Activated CD4-positive, alpha-beta memory T cell treated with anti-CD3 and anti-CD28 coated beads, Interleukin-2, amount 10 ng/mL, durations not matched to agents 7 days and 5 days (primary cell): ENCODE measurements around the gene CTNS. TPM values are rescaled to one million over a fixed set of nuclear protein-coding genes. Genes with fewer than 3 reads are reported as not detected.

ENCODE experiments used
- CTCF ChIA-PET: fragments of 350-600 bp; sonication (Branson Sonifier 250); formaldehyde crosslinking; loops from one replicate; lab custom pipeline; 2021; ENCODE audit warnings: antibody characterized with exemption, inconsistent platforms; lab: Charles Lee
- POLR2A ChIA-PET: fragments of 350-600 bp; sonication (Branson Sonifier 250); formaldehyde crosslinking; loops from one replicate; lab custom pipeline; 2021; ENCODE audit warnings: antibody characterized with exemption; lab: Charles Lee
- DNase-seq: peaks from one replicate; pipeline ENCODE4 v3.0.0-alpha.2; 2020
- H3K27ac Mint-ChIP-seq: one replicate; pipeline ENCODE4 v1.8.0; 2021; ENCODE audit warnings: mild to moderate bottlenecking, mixed read lengths
- H3K27me3 Mint-ChIP-seq: one replicate; pipeline ENCODE4 v1.8.0; 2021; ENCODE audit warnings: mixed read lengths
- H3K36me3 Mint-ChIP-seq: one replicate; pipeline ENCODE4 v1.8.0; 2021; ENCODE audit warnings: low read depth, mixed read lengths
- H3K4me1 Mint-ChIP-seq: one replicate; pipeline ENCODE4 v1.8.0; 2021; ENCODE audit warnings: mixed read lengths
- H3K4me3 Mint-ChIP-seq: one replicate; pipeline ENCODE4 v1.8.0; 2021; ENCODE audit warnings: mild to moderate bottlenecking, mixed read lengths
- H3K9me3 Mint-ChIP-seq: one replicate; pipeline ENCODE4 v1.8.0; 2021; ENCODE audit warnings: mixed read lengths
- total RNA-seq, 2 experiments: library from RNA; stranded (reverse); gene quantifications; one replicate each; pipeline ENCODE4 v1.2.3, GENCODE V29; 2021

CTNS gene
- total RNA-seq, 2 experiments from 2014 or later: 24.5 to 26.5 TPM

GRCh38 chr17:3632287-3632686, 4.3 kb upstream of the CTNS start:
- H3K9me3 Mint-ChIP-seq: no peaks in the 10 kb centered on the region
- ChIA-PET POLR2A (no interaction called here), CTCF (interaction anchor here (0.7 kb wide), 1 partner anchor 95 kb away, joined by 3 read pairs; no protein-coding TSS in a partner anchor)
- no peaks in the 10 kb centered on the region for H3K27me3 Mint-ChIP-seq
- peaks cover 18% of the 10 kb centered on the region for H3K4me1 Mint-ChIP-seq
- no peak overlapping the region for H3K4me3 Mint-ChIP-seq
- no peak for DNase-seq
- no peak overlapping the region for H3K27ac Mint-ChIP-seq
- H3K36me3 Mint-ChIP-seq: peaks cover 20% of the 10 kb centered on the region

GRCh38 chr17:3635474-3636153, 946 bp upstream of the CTNS start:
- peaks cover 45% of the 10 kb centered on the region for H3K4me1 Mint-ChIP-seq
- no peaks in the 10 kb centered on the region for H3K27me3 Mint-ChIP-seq
- DNase-seq: no peak
- no peak overlapping the region for H3K27ac Mint-ChIP-seq
- H3K9me3 Mint-ChIP-seq: no peaks in the 10 kb centered on the region
- H3K36me3 Mint-ChIP-seq: peaks cover 23% of the 10 kb centered on the region
- H3K4me3 Mint-ChIP-seq: peak overlapping the region; percentile 96
- CTCF ChIA-PET: interaction anchor here (0.9 to 4.1 kb wide), 13 partner anchors 9 to 587 kb away, joined by 3 to 25 read pairs (median 8); partner anchors contain the start of genes HASPIN, NCBP3 and P2RX5
- POLR2A ChIA-PET: interaction anchor here (0.7 to 2.3 kb wide), 9 partner anchors 8 to 822 kb away, joined by 3 to 16 read pairs (median 3); partner anchors contain the start of genes ATP2A3, EMC6 and TAX1BP3

GRCh38 chr17:3636908-3637373, 381 bp downstream of the CTNS start:
- peaks cover 55% of the 10 kb centered on the region for H3K4me1 Mint-ChIP-seq
- no peaks in the 10 kb centered on the region for H3K9me3 Mint-ChIP-seq
- peak overlapping the region; percentile 96 for H3K4me3 Mint-ChIP-seq
- H3K36me3 Mint-ChIP-seq: peaks cover 28% of the 10 kb centered on the region
- no peak for DNase-seq
- ChIA-PET POLR2A (interaction anchor here (1.6 to 2.3 kb wide), 5 partner anchors 10 to 823 kb away, joined by 3 to 16 read pairs (median 5); partner anchors contain the start of genes EMC6 and TAX1BP3), CTCF (interaction anchor here (1.1 to 4.1 kb wide), 10 partner anchors 9 to 588 kb away, joined by 5 to 25 read pairs (median 8); partner anchors contain the start of genes HASPIN and NCBP3)
- peak overlapping the region; percentile 70 for H3K27ac Mint-ChIP-seq
- H3K27me3 Mint-ChIP-seq: no peaks in the 10 kb centered on the region

DNA sequence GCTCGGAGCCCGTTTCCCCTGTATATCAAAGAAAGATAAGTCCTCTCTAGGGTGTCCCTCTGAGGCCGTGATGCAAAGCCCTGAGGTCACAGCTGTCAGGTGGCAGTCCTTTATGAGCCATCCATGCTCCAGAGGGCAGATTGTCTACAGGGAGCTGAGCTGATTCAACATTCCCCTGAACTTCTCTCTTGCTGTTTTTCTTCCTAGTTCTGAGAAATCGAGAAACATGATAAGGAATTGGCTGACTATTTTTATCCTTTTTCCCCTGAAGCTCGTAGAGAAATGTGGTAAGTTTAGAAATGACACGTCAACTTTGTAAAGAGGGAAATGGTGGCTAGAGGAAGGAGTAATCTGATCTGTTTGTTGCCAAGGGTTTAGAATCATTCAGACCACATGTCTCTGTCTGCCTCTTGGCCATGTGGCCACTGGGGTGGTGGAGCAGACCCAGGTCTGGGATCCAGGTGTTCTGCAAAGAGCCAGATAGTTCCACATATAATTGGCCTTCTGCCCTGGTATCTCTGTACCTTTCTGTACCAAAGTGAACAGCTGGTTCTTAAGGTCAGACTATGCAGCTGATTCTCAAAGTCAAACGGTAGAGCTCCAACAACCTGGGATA, 3.5 kb downstream of the CTNS start:
- H3K27me3 Mint-ChIP-seq: no peaks in the 10 kb centered on the region
- DNase-seq: peak; percentile 50
- H3K9me3 Mint-ChIP-seq: no peaks in the 10 kb centered on the region
- POLR2A ChIA-PET: no interaction called here
- peak overlapping the region; percentile 56 for H3K4me3 Mint-ChIP-seq
- CTCF ChIA-PET: interaction anchor here (1.3 kb wide), 2 partner anchors 9 to 37 kb away, joined by 4 to 7 read pairs; no protein-coding TSS in a partner anchor
- H3K27ac Mint-ChIP-seq: peak overlapping the region; percentile 95
- peaks cover 34% of the 10 kb centered on the region for H3K36me3 Mint-ChIP-seq
- H3K4me1 Mint-ChIP-seq: peaks cover 68% of the 10 kb centered on the region

GRCh38 chr17:3641014-3641413, 4.5 kb downstream of the CTNS start:
- Mint-ChIP-seq H3K4me3 (no peak overlapping the region), H3K4me1 (peaks cover 68% of the 10 kb centered on the region), H3K27ac (peak overlapping the region; percentile 95), H3K27me3 (no peaks in the 10 kb centered on the region), H3K9me3 (no peaks in the 10 kb centered on the region), H3K36me3 (peaks cover 37% of the 10 kb centered on the region)
- ChIA-PET POLR2A (no interaction called here), CTCF (interaction anchor here (0.6 to 1.3 kb wide), 3 partner anchors 8 to 38 kb away, joined by 3 to 7 read pairs (median 4); no protein-coding TSS in a partner anchor)
- no peak for DNase-seq

GRCh38 chr17:3641717-3642486, 5.3 kb downstream of the CTNS start:
- peaks cover 37% of the 10 kb centered on the region for H3K36me3 Mint-ChIP-seq

DNA sequence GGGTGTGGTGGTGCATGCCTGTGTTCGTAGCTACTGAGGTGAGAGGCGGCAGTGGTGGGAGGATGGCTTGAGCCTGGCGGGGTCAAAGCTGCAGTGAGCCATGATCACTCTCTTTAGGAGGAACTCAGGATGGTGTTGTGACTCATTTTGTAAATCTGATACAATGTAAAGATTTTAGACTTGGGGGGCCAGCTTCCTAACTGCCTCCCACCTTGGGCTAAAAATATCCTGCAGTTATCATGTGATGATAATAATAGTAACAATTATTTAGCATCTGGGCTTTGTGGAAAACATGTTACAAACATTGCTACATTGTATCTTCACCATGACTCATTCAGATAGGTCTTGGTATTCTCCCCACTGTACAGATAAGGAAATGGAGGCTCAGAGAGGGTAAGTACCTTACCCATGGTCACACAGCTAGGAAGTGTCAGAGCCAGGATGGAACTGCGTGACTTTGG, 7.4 kb downstream of the CTNS start:
- POLR2A ChIA-PET: interaction anchor here (2.0 kb wide), 1 partner anchor 15 kb away, joined by 4 read pairs; no protein-coding TSS in a partner anchor
- Mint-ChIP-seq H3K4me1 (peaks cover 54% of the 10 kb centered on the region), H3K9me3 (no peaks in the 10 kb centered on the region), H3K27ac (peak overlapping the region; percentile 66), H3K36me3 (peaks cover 39% of the 10 kb centered on the region), H3K4me3 (no peak overlapping the region), H3K27me3 (no peaks in the 10 kb centered on the region)
- CTCF ChIA-PET: interaction anchor here (1.2 kb wide), 1 partner anchor 41 kb away, joined by 4 read pairs; no protein-coding TSS in a partner anchor
- DNase-seq: no peak

More at GRCh38 chr17:3641717-3642486, 5.3 kb downstream of the CTNS start:
- POLR2A ChIA-PET: no interaction called here
- Mint-ChIP-seq H3K4me3 (no peak overlapping the region), H3K4me1 (peaks cover 68% of the 10 kb centered on the region), H3K9me3 (no peaks in the 10 kb centered on the region), H3K27me3 (no peaks in the 10 kb centered on the region), H3K27ac (peak overlapping the region; percentile 59)
- no peak for DNase-seq
- CTCF ChIA-PET: no interaction called here

DNA sequence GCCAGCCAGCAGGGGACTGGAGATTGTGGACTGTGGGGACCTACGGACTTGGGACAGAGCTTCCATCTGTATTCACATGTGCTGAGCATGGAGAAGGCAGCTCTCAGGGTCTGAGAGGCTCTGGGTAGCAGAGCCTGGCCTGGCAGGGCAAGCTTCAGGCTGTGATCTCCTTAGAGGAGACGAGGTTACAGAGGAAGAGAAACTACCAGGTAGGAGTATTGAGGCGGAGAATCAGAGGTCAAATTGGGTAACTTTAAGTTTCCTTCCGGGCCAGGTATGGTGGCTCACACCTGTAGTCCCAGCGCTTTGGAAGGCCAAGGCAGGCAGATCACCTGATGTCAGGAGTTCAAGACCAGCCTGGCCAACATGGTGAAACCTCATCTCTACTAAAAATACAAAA, 8.8 kb downstream of the CTNS start:
- H3K27me3 Mint-ChIP-seq: no peaks in the 10 kb centered on the region
- H3K9me3 Mint-ChIP-seq: no peaks in the 10 kb centered on the region
- H3K27ac Mint-ChIP-seq: peak overlapping the region; percentile 44
- H3K36me3 Mint-ChIP-seq: peaks cover 35% of the 10 kb centered on the region
- ChIA-PET CTCF (interaction anchor here (2.1 kb wide), 1 partner anchor 9 kb away, joined by 8 read pairs; the partner anchor contains the start of genes CTNS and SHPK), POLR2A (no interaction called here)
- DNase-seq: no peak
- peaks cover 42% of the 10 kb centered on the region for H3K4me1 Mint-ChIP-seq
- H3K4me3 Mint-ChIP-seq: no peak overlapping the region

- POLR2A ChIA-PET: interaction anchor here (1.1 to 1.3 kb wide), 3 partner anchors 11 to 48 kb away, joined by 3 read pairs; partner anchors contain the start of genes CTNS and SHPK
- CTCF ChIA-PET: interaction anchor here (1.5 to 3.2 kb wide), 3 partner anchors 11 to 45 kb away, joined by 3 to 41 read pairs (median 22); partner anchors contain the start of genes CTNS and SHPK
Observed at GRCh38 chr17:3647251-3647650, 10.7 kb downstream of the CTNS start.

GRCh38 chr17:3647769-3648555, 11.4 kb downstream of the CTNS start:
- Mint-ChIP-seq H3K36me3 (peaks cover 25% of the 10 kb centered on the region), H3K4me1 (peaks cover 20% of the 10 kb centered on the region), H3K27ac (no peak overlapping the region), H3K4me3 (no peak overlapping the region), H3K9me3 (no peaks in the 10 kb centered on the region), H3K27me3 (no peaks in the 10 kb centered on the region)
- peak; percentile 65 for DNase-seq
- CTCF ChIA-PET: interaction anchor here (1.1 to 3.2 kb wide), 6 partner anchors 8 to 410 kb away, joined by 3 to 41 read pairs (median 4); partner anchors contain the start of genes CTNS and SHPK
- POLR2A ChIA-PET: interaction anchor here (1.1 to 1.3 kb wide), 2 partner anchors 12 to 47 kb away, joined by 3 read pairs; partner anchors contain the start of genes CTNS and SHPK

More at GRCh38 chr17:3647251-3647650, 10.7 kb downstream of the CTNS start:
- DNase-seq: no peak
- Mint-ChIP-seq H3K4me1 (peaks cover 25% of the 10 kb centered on the region), H3K9me3 (no peaks in the 10 kb centered on the region), H3K36me3 (peaks cover 25% of the 10 kb centered on the region), H3K27me3 (no peaks in the 10 kb centered on the region), H3K4me3 (no peak overlapping the region), H3K27ac (no peak overlapping the region)

DNA sequence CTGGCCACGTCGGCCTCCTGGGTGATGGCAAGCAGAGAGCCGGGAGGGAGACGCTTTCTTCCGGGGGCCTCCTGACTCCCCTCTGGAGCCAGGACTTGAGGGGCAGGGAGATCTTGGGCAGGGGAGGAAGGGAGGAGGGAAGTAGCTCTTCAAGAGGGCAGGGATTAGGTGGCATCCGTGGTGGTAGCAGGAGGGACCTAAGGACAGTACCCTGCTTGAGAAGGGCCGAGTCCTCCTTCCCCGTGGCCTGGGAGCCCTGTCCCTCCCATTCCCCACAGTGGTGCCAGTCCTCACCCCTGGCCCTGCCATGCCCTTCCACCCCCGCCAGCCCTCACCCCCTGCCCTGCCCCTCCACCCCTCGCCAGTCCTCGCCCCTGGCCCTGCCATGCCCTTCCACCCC, 19.2 kb downstream of the CTNS start:
- H3K27me3 Mint-ChIP-seq: no peaks in the 10 kb centered on the region
- H3K4me3 Mint-ChIP-seq: no peak overlapping the region
- H3K4me1 Mint-ChIP-seq: no peaks in the 10 kb centered on the region
- peaks cover 3% of the 10 kb centered on the region for H3K36me3 Mint-ChIP-seq
- H3K27ac Mint-ChIP-seq: no peak overlapping the region
- no peaks in the 10 kb centered on the region for H3K9me3 Mint-ChIP-seq
- CTCF ChIA-PET: no interaction called here
- POLR2A ChIA-PET: interaction anchor here (1.7 kb wide), 1 partner anchor 13 kb away, joined by 3 read pairs; no protein-coding TSS in a partner anchor
- DNase-seq: no peak
